Motor neuron (in vitro differentiated cells): Measurements from ENCODE around the gene RIN3. TPM values are rescaled to one million over a fixed set of nuclear protein-coding genes. Genes with fewer than 3 reads are reported as not detected.

Source experiments
- ATAC-seq, 8 experiments: fragments of 200-7000 bp; cut with Tn5 transposase; replicated peaks in 6 of 8; 2 replicates each; pipeline ENCODE4 v1.8.0; 2021; ENCODE audit warnings: mild to moderate bottlenecking in 8 of 8, moderate library complexity in 8 of 8
- H3K27ac ChIP-seq, 2 donors: fragments of 250-450 bp; sonication (Bioruptor Pico); 2 replicates each; pipeline ENCODE4 v1.9.0; 2021; ENCODE audit warnings: antibody characterized with exemption in 2 of 2, mild to moderate bottlenecking in 2 of 2, moderate library complexity in 1 of 2
- H3K4me1 ChIP-seq, 2 donors: fragments of 250-450 bp; sonication (Bioruptor Pico); replicated peaks in 1 of 2; 2 replicates each; pipeline ENCODE4 v1.6.1; 2021; ENCODE audit warnings: antibody characterized with exemption in 2 of 2, mild to moderate bottlenecking in 2 of 2, moderate library complexity in 1 of 2
- H3K4me3 ChIP-seq, 5 donors: fragments of 250-450 bp; sonication (Bioruptor Pico); 2 replicates each; pipeline ENCODE4 v1.9.0; 2021; ENCODE audit warnings: antibody characterized with exemption in 5 of 5, mild to moderate bottlenecking in 5 of 5, moderate library complexity in 4 of 5
- WGBS, 10 experiments: fragments of 450-650 bp; shearing (Covaris generic); methylation state at CpG; one replicate each; pipeline ENCODE4 v1.0.0; 2022; 5-methylcytosine and 5-hydroxymethylcytosine counted together
- in situ Hi-C, 9 experiments: fragments of 400-800 bp; cut with MboI; loops; one replicate each; pipeline ENCODE4 v1.15.0; 2021; ENCODE audit warnings: low sequenced_read_pairs in 9 of 9, low pct_unique_long_range_greater_than_20kb in 2 of 9; ENCODE audit not compliant: unreplicated experiment in 9 of 9
- total RNA-seq, 8 experiments: library from RNA; unstranded; fragments of 300-600 nt; gene quantifications; 2 replicates each; pipeline versions ENCODE4 v1.2.3 to v1.2.4, GENCODE V29; 2022

Gene RIN3
- total RNA-seq, 8 experiments from 2014 or later = 0.21 to 23.9 (median 2.3) TPM

DNA sequence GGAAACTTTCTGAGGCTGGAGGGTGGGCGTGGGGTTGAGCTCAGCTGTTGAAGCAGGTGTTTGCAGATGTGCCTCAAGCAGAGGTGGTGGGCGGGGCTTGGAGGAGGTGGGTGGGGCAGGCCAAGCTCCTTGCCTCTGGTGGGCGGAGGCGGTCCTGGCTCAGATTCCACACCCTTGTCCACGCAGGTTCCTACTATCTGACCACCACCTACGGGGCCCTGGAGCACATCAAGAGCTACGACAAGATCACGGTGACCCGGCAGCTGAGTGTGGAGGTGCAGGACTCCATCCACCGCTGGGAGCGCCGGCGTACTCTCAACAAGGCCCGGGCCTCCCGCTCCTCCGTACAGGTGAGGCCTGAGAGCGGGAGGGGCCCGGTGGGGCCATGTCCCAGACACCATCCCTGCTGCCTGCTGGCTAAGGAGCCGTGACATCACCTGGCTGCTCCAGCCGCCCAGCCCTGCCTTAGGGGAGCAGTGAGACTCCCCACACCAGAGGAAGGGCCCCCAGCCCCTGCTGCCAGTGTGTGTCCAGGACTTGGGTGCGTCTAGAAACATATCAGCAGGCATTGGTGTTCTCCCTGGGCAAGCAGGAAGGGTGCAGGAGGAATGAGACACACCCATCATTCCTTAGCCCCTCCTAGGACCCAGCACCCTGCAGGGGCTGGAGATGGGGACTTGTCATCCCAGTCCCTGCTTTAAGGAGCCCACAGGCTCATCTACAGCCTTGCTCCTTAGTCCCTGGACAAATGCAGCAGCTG is 171.4 kb downstream of the RIN3 start:
- no peaks in the 10 kb centered on the region for H3K4me1 ChIP-seq
- 70 to 93% (median 78%) methylated on average over 1 to 7 of the region's 21 CpGs; no CpG with 5 or more reads in 4 of the 10 experiments for WGBS, 10 experiments
- in situ Hi-C loops = loop anchor here in 1 of 9 experiments (25.0 kb wide), 2 partner anchors 102 to 548 kb away; partner anchors contain the start of gene GOLGA5
- ATAC-seq = no peak
- H3K4me3 ChIP-seq = no peak overlapping the region
- no peak overlapping the region for H3K27ac ChIP-seq

DNA sequence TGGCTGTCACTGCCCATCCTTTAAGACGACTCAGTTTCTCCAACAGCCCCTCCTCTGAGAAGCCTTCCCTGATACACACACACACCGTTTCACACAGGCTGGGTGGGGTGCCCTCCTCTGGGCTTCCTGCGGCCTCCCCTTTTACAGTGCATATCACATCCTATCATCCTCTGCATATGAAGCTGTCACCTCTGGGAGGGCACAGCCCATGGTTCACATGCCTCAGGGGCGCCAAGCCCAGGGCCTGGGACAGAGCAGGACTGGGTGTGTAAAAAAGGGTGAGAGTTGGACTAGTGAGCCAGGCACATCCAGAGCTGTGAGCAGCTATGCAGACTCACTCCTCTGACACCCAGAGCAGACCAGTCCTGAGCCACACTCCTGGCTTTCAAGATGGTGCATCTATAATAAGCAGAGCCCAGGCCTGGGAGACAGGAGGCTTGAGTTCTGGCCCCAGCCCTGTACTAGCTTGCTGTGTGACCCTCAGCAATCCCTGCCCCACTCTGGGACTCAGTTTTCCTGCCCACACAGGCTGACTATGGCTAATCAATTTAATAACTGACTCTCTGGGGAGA is 172.3 kb downstream of the RIN3 start:
- peak in 2 of 8 experiments; percentile 3 to 13 for ATAC-seq
- in situ Hi-C loops = loop anchor here in 1 of 9 experiments (25.0 kb wide), 2 partner anchors 101 to 549 kb away; partner anchors contain the start of gene GOLGA5
- Histone ChIP-seq H3K4me1 (no peaks in the 10 kb centered on the region), H3K4me3 (no peak overlapping the region), H3K27ac (no peak overlapping the region)
- 100% methylated on average over 1 of the region's 4 CpGs; no CpG with 5 or more reads in 9 of the 10 experiments for WGBS, 10 experiments

DNA sequence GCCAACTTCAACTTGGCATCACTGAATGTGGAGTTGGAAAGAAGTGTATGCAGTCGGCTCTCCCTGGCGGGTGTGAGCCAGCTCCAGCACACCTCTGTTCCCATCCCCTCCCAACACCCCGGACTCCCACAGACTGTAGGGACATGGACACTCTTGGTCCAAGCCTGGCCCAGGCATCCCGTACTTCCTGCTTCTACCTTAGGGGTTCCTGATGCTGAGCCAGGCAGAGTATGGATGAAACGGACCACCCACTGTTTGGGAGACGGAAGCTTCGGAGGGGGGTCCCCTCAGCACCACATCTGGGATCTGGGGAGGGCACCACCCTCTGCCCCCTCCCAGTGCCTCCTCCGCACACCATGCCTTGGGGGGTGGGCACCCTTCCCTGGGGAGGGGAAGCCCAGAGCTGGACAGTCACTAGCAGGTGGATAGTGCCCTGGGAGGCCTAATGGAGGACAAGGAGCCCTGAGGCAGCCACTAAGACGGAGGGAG is 172.9 kb downstream of the RIN3 start:
- Histone ChIP-seq H3K4me1 (no peaks in the 10 kb centered on the region), H3K4me3 (peak overlapping the region in 2 of 5 donors; percentile 34 to 38), H3K27ac (no peak overlapping the region)
- WGBS, 10 experiments = 0 to 100% methylated on average over 1 of the region's 9 CpGs; no CpG with 5 or more reads in 8 of the 10 experiments
- in situ Hi-C loops = loop anchor here in 1 of 9 experiments (25.0 kb wide), 2 partner anchors 101 to 549 kb away; partner anchors contain the start of gene GOLGA5
- peak in 2 of 8 experiments; percentile 1 for ATAC-seq

DNA sequence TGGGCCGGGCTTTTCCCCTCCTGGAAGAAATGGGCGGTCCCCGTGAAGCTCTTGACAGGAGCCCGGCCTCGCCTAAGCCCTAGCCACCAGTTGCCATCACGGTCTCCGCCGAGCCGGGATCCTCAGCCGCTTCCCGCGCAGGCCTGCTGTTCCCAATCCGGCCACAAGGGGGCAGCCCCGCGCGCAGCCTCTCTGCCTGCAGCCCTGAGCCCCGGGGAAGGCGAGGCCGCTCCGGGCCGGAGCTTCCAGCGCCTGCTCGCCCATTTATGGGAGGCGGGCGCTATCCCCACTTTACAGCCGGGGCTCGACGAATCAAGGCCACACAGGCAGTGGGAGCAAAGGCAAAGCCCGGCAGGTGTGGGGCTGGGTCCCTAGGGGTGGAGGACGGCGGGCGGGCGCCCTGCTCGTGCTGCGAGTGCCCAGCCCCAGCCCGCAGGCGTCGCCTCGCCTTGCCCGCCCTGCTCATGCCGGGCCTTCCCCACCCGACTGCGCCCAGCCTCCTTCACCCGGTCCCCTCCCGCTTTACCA is 173.4 kb downstream of the RIN3 start:
- H3K4me3 ChIP-seq = peak overlapping the region; percentile 26 to 38 (median 31)
- ATAC-seq = peak; percentile 75 to 93 (median 86)
- no peak overlapping the region for H3K27ac ChIP-seq
- no peaks in the 10 kb centered on the region for H3K4me1 ChIP-seq
- 0 to 7% methylated on average over 2 to 3 of the region's 45 CpGs; no CpG with 5 or more reads in 8 of the 10 experiments for WGBS, 10 experiments
- in situ Hi-C loops = loop anchor here in 1 of 9 experiments (25.0 kb wide), 2 partner anchors 100 to 550 kb away; partner anchors contain the start of gene GOLGA5

DNA sequence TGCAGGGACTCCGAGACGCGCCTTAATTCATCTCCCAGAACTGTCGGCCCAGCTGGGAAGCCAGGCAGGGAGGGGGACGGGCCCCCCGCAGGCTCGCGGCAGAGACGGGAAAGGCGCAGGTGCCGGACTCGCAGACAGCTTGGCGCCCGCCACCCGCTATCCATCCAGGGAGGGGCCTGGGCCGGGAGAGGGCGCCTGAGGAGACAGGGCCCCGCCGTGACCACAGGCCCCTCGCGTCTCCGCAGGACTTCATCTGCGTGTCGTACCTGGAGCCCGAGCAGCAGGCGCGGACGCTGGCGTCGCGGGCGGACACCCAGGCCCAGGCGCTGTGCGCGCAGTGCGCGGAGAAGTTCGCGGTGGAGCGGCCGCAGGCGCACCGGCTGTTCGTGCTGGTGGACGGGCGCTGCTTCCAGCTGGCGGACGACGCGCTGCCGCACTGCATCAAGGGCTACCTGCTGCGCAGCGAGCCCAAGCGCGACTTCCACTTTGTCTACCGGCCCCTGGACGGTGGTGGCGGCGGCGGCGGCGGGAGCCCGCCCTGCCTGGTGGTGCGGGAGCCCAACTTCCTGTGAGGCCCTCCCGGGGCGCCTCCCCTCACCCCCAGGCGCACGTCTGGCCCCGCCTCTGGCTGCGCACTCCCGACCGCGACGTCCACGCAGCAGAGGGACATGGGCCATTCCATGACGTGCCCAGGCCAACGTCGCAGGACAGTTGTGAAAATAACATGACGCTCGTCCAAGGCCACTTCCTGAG is 174.3 kb downstream of the RIN3 start:
- Histone ChIP-seq H3K4me1 (no peaks in the 10 kb centered on the region), H3K27ac (no peak overlapping the region), H3K4me3 (peak overlapping the region; percentile 26 to 38 (median 31))
- WGBS, 10 experiments = 2 to 7% (median 3%) methylated on average over 7 to 25 of the region's 80 CpGs; no CpG with 5 or more reads in 6 of the 10 experiments
- in situ Hi-C loops = loop anchor here in 1 of 9 experiments (25.0 kb wide), 2 partner anchors 99 to 551 kb away; partner anchors contain the start of gene GOLGA5
- ATAC-seq = peak in 5 of 8 experiments; percentile 14 to 64 (median 48)

DNA sequence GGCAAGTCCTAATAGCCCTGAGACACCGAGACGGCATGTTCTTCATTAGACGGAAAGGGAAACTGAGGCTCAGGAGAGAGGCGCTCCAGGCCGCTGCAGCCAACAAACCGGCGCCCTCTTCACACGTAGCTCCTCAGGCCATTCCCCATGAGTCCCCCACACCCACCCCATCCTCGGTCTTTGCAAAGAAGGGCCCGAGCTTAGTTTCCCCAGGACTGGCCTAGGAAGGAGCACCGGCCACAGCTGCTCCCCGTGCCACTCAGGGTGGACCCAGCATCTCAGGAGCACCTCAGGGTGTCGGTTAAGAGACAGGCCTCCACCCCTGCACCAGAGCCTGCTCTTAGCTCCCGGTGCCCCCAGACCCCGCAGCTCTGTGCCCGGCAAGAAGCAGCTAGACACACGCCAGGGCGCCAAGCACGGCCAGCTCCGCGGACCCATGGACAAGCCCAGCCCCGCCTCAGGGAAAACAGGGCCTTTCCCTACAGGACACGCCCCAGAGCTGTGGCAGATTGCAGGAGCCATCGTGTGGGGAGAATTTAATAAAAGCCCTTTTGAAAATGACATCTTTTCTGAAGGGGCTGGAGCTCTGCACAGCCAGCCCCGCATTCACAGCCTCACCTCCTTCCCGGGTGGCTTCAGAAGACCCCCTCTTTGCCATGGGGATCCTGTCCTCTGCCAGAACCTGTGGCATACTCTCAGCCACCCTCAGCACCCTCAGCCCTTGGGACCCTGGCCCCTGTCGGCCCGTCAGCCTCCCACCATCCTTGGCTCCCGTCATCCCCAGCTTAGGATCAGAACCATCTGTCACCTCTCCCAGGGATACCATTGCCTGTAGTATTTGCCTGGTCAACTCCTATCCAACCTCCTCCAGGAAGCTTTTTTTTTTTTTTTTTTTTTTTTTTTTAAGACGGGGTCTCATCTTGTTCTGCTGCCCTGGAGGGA is 175.1 kb downstream of the RIN3 start:
- Histone ChIP-seq H3K27ac (no peak overlapping the region), H3K4me3 (peak overlapping the region in 1 of 5 donors; percentile 31), H3K4me1 (no peaks in the 10 kb centered on the region)
- WGBS, 10 experiments = 65 to 100% (median 92%) methylated on average over 1 to 8 of the region's 30 CpGs; no CpG with 5 or more reads in 3 of the 10 experiments
- ATAC-seq = no peak
- in situ Hi-C loops = loop anchor here in 1 of 9 experiments (25.0 kb wide), 2 partner anchors 99 to 551 kb away; partner anchors contain the start of gene GOLGA5

DNA sequence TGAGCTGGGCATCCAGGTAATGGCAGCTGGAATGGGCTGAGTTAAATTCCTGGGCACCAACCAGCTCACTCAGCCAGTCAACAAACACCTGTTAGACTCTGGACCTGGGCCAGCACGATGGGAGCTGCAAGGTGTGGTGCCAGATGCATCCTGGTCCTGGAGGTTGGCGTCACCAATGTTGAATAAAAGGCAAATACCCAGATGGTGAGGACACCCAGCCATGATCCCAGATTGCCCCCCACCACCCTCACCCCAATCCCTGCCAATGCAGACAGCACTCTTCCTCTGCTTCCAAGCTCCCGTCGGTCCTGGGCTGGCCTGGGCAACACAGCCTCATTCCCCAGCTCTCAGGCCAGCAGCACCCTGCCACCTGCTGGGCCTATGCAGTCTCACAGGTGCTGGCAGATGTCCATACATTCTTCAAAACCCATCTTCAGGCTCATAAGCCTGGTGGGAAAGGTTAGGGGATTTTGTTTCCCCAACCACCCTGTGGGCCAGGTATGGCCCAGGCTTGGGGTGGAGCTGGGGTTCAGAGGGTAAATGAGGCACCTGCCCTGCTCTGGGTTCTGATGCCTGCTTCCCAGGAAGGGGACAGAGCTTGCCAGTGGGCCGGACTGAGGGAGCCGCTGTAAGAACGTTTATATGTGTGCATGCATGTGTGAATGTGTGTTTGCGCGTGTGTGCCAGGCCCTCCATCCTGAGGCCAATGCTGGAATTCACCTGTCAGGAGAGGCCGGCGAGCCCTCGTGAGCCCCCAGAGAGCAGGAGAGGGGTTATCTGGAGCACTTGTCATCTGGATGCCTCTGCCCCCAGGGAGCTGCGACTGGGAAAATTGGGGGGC is 176.8 kb downstream of the RIN3 start:
- ATAC-seq = peak in 3 of 8 experiments; percentile 16 to 34 (median 30)
- H3K4me1 ChIP-seq = no peaks in the 10 kb centered on the region
- H3K4me3 ChIP-seq = no peak overlapping the region
- 40 to 100% (median 71%) methylated on average over 1 to 8 of the region's 13 CpGs; no CpG with 5 or more reads in 3 of the 10 experiments for WGBS, 10 experiments
- no peak overlapping the region for H3K27ac ChIP-seq
- in situ Hi-C loops = loop anchor here in 1 of 9 experiments (25.0 kb wide), 2 partner anchors 97 to 553 kb away; partner anchors contain the start of gene GOLGA5

DNA sequence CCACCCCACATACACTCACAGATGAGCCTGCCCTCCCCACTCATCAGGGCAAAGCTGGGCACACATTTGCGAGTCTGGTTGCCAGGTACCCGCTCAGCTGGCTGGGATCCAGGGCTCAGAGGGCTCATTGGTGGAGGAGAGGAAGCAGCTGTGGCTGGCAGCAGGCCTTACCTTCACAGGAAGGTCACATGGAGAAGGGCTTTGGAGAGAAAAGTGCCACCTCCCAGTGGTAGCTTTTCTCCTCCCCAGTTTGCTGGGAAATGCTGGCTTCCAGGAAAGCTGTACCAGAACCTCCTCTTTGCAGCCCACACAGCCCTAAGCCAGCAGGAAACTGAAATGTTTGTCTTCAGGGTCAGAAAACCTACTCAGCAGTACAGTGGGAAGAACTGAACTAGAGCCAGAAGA is 179.2 kb downstream of the RIN3 start:
- in situ Hi-C loops = loop anchor here in 1 of 9 experiments (25.0 kb wide), 2 partner anchors 94 to 556 kb away; partner anchors contain the start of gene GOLGA5
- Histone ChIP-seq H3K4me1 (no peaks in the 10 kb centered on the region), H3K27ac (no peak overlapping the region), H3K4me3 (no peak overlapping the region)
- no CpG with 5 or more reads among the region's 2 CpGs for WGBS, 10 experiments
- peak in 5 of 8 experiments; percentile 11 to 82 (median 29) for ATAC-seq

DNA sequence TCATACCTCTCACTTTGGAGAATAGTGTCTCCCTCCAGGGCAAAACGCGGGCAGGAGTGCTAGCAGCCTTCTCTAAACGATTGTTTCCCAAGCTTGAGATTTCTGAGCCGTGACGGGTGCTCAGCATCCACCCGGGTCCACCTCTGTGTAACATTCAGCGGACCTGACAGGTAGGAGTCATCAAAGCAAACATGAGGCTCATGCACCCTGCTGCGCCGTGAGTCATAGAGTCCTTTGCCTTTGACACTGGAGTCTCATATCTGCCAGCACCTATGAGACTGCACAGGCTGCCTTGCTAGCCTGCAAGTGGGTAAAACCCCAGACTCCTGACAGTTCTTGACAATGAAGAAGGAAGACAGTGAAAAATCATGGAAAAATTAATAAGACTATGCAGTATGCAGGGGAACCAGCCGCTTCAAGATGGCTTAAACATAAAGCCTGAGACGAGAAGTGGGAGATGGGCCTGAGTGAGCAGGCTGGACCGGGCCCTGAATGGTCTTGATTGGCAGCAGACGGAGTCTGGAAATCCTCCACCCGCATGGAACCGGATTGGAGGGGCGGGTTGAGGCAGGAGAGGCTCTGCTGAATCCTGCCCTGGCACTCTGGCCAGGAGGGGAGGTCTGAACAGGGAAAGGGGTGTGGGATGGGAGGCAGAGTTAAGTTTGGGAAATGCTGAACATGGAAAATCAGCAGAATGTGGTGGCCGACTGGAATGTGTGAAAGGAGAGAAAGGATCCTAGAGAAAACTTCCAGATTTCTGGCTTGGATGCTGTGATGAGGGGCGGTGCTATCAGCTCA is 180.6 kb downstream of the RIN3 start:
- in situ Hi-C loops = loop anchor here in 1 of 9 experiments (25.0 kb wide), 2 partner anchors 93 to 557 kb away; partner anchors contain the start of gene GOLGA5
- no peak overlapping the region for H3K27ac ChIP-seq
- H3K4me3 ChIP-seq = no peak overlapping the region
- no peaks in the 10 kb centered on the region for H3K4me1 ChIP-seq
- peak in 2 of 8 experiments; percentile 33 to 34 for ATAC-seq
- 0 to 100% (median 72%) methylated on average over 1 to 15 of the region's 18 CpGs; no CpG with 5 or more reads in 2 of the 10 experiments for WGBS, 10 experiments

DNA sequence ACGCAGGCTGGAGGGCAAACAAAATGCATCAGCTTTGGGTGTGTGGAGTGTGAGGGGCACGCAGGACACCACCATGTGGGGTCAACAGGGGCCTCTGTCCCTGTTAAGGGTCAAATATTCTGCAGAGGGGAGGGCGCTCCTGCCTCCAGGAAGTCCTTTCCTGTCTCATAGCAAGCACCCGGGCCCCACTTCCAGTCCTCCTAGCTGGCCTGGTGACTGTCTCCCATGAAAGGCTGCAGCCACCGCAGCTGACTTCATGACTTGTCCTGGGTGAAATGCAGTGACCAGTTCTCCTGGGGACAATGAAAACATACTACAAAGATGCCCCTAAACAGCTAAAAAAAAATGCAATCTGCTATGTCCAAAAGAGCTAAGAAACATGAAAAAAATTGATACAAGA is 181.2 kb downstream of the RIN3 start:
- Histone ChIP-seq H3K4me3 (no peak overlapping the region), H3K27ac (no peak overlapping the region), H3K4me1 (no peaks in the 10 kb centered on the region)
- in situ Hi-C loops = loop anchor here in 1 of 9 experiments (25.0 kb wide), 2 partner anchors 92 to 558 kb away; partner anchors contain the start of gene GOLGA5
- ATAC-seq = no peak
- 10 to 92% (median 77%) methylated on average over 2 to 5 of the region's 5 CpGs; no CpG with 5 or more reads in 5 of the 10 experiments for WGBS, 10 experiments
